Testis (tissue), 3 donors: ENCODE data around the gene CDC14A. TPM values are rescaled to one million over a fixed set of nuclear protein-coding genes. Genes with fewer than 3 reads are reported as not detected.

Source experiments
- DNase-seq: peaks from one replicate; pipeline ENCODE4 v3.0.0-alpha.2; 2019
- H3K27ac ChIP-seq, 2 donors: fragments of 200-600 bp; sonication (generic); one replicate each; pipeline ENCODE4 v1.5.1; 2019
- H3K27me3 ChIP-seq: fragments of 200-600 bp; sonication (generic); one replicate; pipeline ENCODE4 v1.5.1; 2019
- H3K36me3 ChIP-seq: fragments of 200-600 bp; sonication (generic); one replicate; pipeline ENCODE4 v1.5.1; 2017; ENCODE audit warnings: low read depth; ENCODE audit errors: missing control alignments
- H3K4me1 ChIP-seq: fragments of 200-600 bp; sonication (generic); one replicate; pipeline ENCODE4 v1.5.1; 2019
- H3K4me3 ChIP-seq, 2 donors: fragments of 200-600 bp; sonication (generic); one replicate each; pipeline ENCODE4 v1.5.1; 2017 to 2019
- H3K9me3 ChIP-seq: fragments of 200-600 bp; sonication (generic); one replicate; pipeline ENCODE4 v1.5.1; 2017
- POLR2A ChIP-seq: fragments of 450-650 bp; IDR thresholded peaks from one replicate; pipeline ENCODE4 v1.6.1; 2017; ENCODE audit warnings: antibody characterized with exemption, mild to moderate bottlenecking, moderate library complexity
- WGBS, 2 donors: methylation state at CpG; one replicate each; pipeline ENCODE4 v1.1.5; 2018; 5-methylcytosine and 5-hydroxymethylcytosine counted together
- intact Hi-C: fragments of 100-400 bp; cut with DNase I; formaldehyde crosslinking; loops from one replicate; pipeline ENCODE4 v1.15.1; 2023; ENCODE audit warnings: low total_unique reads
- polyA plus RNA-seq: library from polyadenylated mRNA; stranded (reverse); fragments of 350-450 nt; fragmentation: Illumina TruSeq; extraction: RNeasy Lipid Tissue Mini Kit (QIAGEN cat#74804); gene quantifications from one replicate; pipeline ENCODE4 v1.2.3, GENCODE V29; 2014; ENCODE audit warnings: low read depth, low replicate concordance; ENCODE audit not compliant: insufficient read depth
- total RNA-seq, 2 donors: library from RNA; depleted of rRNA; stranded (reverse); fragments of >200 nt; gene quantifications; one replicate each; pipeline ENCODE4 v1.2.3, GENCODE V29; 2016
- TF ChIP-seq, protein P1 (sequence below), 3 experiments: fragments of 450-650 bp in 2 of 3; fragments of 200-600 bp in 1 of 3; sonication (generic) in 1 of 3; IDR thresholded peaks; one replicate each; pipeline ENCODE4 v1.5.1; 2016 to 2019; ENCODE audit warnings: antibody characterized with exemption in 3 of 3, mild to moderate bottlenecking in 2 of 3, moderate library complexity in 1 of 3

Gene CDC14A
- total and polyA plus RNA-seq, 3 donors from 2014 or later, result 28.3 to 55.9 (median 40.6) TPM

DNA sequence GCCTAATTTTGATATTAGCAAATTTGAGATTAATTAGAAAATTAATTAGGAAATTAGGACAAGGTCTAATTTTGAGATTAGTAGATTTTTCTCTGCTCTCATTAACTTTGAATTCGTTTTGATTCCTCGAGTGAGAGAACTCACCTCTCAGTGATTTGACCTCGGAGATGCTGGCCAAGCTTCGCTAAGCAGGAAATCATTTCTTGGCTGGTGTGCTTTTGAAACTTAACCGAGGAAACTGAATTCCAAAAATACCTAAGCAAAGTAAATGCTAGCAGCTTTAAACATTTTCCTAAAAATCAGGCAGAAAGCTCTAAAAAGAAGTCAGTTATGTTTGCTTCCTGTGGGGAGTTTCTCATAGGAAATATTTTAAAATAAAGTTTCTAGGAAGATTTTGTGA, 34.9 kb downstream of the CDC14A start:
- Histone ChIP-seq H3K9me3 (no peaks in the 10 kb centered on the region), H3K4me3 (no peak overlapping the region)
- intact Hi-C loops, result no loop called here

DNA sequence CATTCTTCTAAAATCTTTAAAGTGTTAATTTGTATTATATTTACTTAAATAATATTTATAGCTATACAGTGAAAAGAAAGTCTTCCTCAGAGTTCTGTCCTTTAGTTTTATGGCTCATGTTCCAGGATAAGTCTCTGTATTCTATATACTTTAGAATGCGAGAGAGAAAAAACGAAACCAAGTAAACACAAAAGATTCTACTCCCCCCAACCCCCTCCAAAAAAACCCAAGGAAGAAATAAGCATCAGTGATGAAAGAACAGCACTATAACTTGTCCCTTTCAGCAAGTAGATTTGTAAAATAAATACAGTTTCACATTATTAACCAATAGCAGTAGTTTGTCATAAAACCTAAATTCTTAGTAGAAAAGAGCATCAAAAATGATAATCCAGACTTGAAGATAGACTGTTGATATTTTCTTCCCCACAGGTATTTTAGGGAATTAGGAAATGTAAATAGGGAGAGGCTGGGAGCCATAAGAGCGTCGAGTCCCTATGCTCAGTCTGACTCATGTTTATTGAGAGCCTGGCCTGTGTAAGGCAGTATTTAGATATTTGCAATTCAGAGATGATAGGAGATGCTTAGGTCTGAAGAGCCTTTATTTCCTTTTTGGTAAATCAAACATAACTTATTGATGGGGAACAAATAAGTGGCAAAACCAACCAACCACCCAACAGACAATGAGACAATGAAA, 35.5 kb downstream of the CDC14A start:
- intact Hi-C loops, result no loop called here
- 43 to 53% methylated on average over 4 of the region's 4 CpGs for WGBS, 2 donors
- no peak overlapping the region for H3K4me3 ChIP-seq

More for the DNA sequence above, 34.9 kb downstream of the CDC14A start:
- Histone ChIP-seq H3K27me3 (no peaks in the 10 kb centered on the region), H3K27ac (peak overlapping the region in 1 of 2 donors; percentile 22), H3K4me1 (no peaks in the 10 kb centered on the region), H3K36me3 (no peaks in the 10 kb centered on the region)
- WGBS, 2 donors, result 27 to 39% methylated on average over 5 of the region's 5 CpGs
- DNase-seq, result no peak
- TF ChIP-seq, protein P1, sequence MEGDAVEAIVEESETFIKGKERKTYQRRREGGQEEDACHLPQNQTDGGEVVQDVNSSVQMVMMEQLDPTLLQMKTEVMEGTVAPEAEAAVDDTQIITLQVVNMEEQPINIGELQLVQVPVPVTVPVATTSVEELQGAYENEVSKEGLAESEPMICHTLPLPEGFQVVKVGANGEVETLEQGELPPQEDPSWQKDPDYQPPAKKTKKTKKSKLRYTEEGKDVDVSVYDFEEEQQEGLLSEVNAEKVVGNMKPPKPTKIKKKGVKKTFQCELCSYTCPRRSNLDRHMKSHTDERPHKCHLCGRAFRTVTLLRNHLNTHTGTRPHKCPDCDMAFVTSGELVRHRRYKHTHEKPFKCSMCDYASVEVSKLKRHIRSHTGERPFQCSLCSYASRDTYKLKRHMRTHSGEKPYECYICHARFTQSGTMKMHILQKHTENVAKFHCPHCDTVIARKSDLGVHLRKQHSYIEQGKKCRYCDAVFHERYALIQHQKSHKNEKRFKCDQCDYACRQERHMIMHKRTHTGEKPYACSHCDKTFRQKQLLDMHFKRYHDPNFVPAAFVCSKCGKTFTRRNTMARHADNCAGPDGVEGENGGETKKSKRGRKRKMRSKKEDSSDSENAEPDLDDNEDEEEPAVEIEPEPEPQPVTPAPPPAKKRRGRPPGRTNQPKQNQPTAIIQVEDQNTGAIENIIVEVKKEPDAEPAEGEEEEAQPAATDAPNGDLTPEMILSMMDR (IDR thresholded peaks at IDR 0.05), result no peak
- TF ChIP-seq POLR2A, result no peak

DNA sequence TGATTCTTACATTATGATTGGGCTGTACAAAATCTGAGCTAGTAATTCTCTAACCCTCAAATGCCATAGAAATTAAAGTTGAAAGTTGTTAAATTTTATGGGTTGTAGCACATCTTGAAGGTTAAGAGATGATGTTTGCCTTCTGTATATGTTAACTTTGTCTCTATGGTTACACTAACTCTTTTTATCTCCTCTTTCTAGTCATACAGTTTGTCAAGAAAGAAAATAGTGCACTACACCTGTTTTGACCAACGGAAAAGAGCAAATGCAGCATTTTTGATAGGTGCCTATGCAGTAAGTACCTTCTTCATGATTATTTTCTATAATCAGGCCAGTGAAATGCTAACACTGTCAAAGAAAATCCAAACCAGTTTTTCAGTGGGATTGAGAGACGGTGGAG, 38.2 kb downstream of the CDC14A start:
- WGBS, 2 donors, result 71 to 98% methylated on average over 2 of the region's 2 CpGs
- H3K4me1 ChIP-seq, result no peaks in the 10 kb centered on the region
- no peaks in the 10 kb centered on the region for H3K27me3 ChIP-seq
- H3K27ac ChIP-seq, result no peak overlapping the region
- no peak overlapping the region for H3K4me3 ChIP-seq
- no peaks in the 10 kb centered on the region for H3K36me3 ChIP-seq
- H3K9me3 ChIP-seq, result no peaks in the 10 kb centered on the region
- intact Hi-C loops, result no loop called here
- no peak for DNase-seq
- TF ChIP-seq, protein P1 (IDR thresholded peaks at IDR 0.05), result no peak
- TF ChIP-seq POLR2A, result no peak

More for the DNA sequence above, 35.5 kb downstream of the CDC14A start:
- no peak for DNase-seq
- Histone ChIP-seq H3K4me1 (no peaks in the 10 kb centered on the region), H3K9me3 (no peaks in the 10 kb centered on the region), H3K27ac (peak overlapping the region in 1 of 2 donors; percentile 22), H3K36me3 (no peaks in the 10 kb centered on the region), H3K27me3 (no peaks in the 10 kb centered on the region)
- TF ChIP-seq POLR2A, result no peak
- TF ChIP-seq, protein P1 (IDR thresholded peaks at IDR 0.05), result no peak

DNA sequence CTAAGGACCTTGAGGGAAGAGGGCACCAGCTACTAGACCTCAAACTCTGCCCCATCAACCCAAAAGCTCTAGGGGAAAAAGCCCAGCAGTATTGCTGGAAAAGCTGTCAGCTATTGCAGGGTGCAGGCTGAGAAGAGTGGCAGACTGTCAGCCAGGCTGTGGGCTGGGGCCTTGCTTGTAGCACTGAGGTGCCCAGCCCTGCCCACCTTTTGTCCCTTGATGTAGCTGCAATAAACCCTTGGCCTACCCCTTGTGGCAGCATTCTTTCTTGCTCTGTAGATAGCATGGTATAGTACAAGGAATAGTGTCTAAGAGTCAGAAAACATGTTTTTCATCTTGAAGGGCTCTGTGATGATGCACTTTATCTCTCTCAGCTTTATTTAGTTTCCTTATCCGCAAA, 39.4 kb downstream of the CDC14A start:
- H3K9me3 ChIP-seq, result no peaks in the 10 kb centered on the region
- H3K27ac ChIP-seq, result no peak overlapping the region
- DNase-seq, result no peak
- no peaks in the 10 kb centered on the region for H3K36me3 ChIP-seq
- no peaks in the 10 kb centered on the region for H3K4me1 ChIP-seq
- no peaks in the 10 kb centered on the region for H3K27me3 ChIP-seq
- no peak overlapping the region for H3K4me3 ChIP-seq
- TF ChIP-seq, protein P1 (IDR thresholded peaks at IDR 0.05), result no peak
- no peak for TF ChIP-seq POLR2A
- intact Hi-C loops, result no loop called here
- WGBS, 2 donors, result 88 to 93% methylated on average over 1 of the region's 1 CpG

DNA sequence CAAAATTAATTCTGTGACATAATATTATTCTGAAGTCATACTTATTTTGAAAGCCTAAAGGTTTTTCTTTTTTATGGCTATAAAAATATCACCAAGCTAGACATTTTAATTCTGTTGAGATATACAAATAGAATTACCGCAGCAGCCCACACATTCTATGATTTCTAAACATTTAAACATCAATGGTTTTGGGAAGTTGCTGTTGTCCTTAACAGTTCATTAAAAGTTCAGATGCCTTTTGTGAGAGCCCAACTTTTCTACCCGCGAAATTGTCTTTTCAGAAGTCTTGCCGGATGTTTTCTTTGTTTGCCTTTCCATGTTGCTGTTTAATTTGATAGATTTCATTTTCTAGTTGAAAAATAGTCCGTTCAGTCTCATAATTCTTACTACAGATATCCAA, 40.5 kb downstream of the CDC14A start:
- H3K4me3 ChIP-seq, result no peak overlapping the region
- H3K27ac ChIP-seq, result no peak overlapping the region
- 88 to 95% methylated on average over 5 of the region's 5 CpGs for WGBS, 2 donors
- H3K4me1 ChIP-seq, result no peaks in the 10 kb centered on the region
- no peaks in the 10 kb centered on the region for H3K27me3 ChIP-seq
- intact Hi-C loops, result no loop called here
- TF ChIP-seq, protein P1 (IDR thresholded peaks at IDR 0.05), result no peak
- TF ChIP-seq POLR2A, result no peak
- H3K36me3 ChIP-seq, result no peaks in the 10 kb centered on the region
- H3K9me3 ChIP-seq, result no peaks in the 10 kb centered on the region
- DNase-seq, result no peak
